Tibial nerve (tissue), 4 donors: ENCODE results near the gene FOXL2.

Experiments used
- CTCF ChIP-seq, 5 experiments: fragments of 200-600 bp in 3 of 5; fragments of 450-650 bp in 2 of 5; sonication (generic) in 3 of 5; IDR thresholded peaks; one replicate each; pipeline ENCODE4 v1.5.1; 2016 to 2019; ENCODE audit warnings: antibody characterized with exemption in 5 of 5, mild to moderate bottlenecking in 3 of 5, moderate library complexity in 2 of 5
- EP300 ChIP-seq, 2 donors: sonication (generic); formaldehyde crosslinking; IDR thresholded peaks; one replicate each; pipeline ENCODE4 v1.6.1; 2017; ENCODE audit warnings: antibody characterized with exemption in 2 of 2, mild to moderate bottlenecking in 1 of 2
- POLR2A ChIP-seq, 2 donors: fragments of 450-650 bp; IDR thresholded peaks; one replicate each; pipeline ENCODE4 v1.6.1; 2017; ENCODE audit warnings: antibody characterized with exemption in 2 of 2, mild to moderate bottlenecking in 2 of 2, moderate library complexity in 2 of 2

- TF ChIP-seq CTCF (IDR thresholded peaks at IDR 0.05): no peak
- TF ChIP-seq EP300 (IDR thresholded peaks at IDR 0.05): no peak
- TF ChIP-seq POLR2A (IDR thresholded peaks at IDR 0.05): no peak
These were observed 18.0 kb upstream of the FOXL2 start for GRCh38 chr3:138964923-138965322.
